BE2C (cell line): ENCODE results near the gene SGK1.
"Not testable (repeated sequence)": the region's sequence is repeated elsewhere in the genome, so short reads cannot be mapped to it uniquely, and the experiment has no call there.

Experiments
- DNase-seq: peaks from one replicate; pipeline ENCODE4 v3.0.0-alpha.2; 2020
- H3K27me3 ChIP-seq: fragments of 250-450 bp; sonication (Bioruptor Pico); 2 replicates; pipeline ENCODE4 v1.5.1; 2020; ENCODE audit warnings: mild to moderate bottlenecking
- H3K36me3 ChIP-seq: fragments of 250-450 bp; sonication (Bioruptor Pico); 2 replicates; pipeline ENCODE4 v1.5.1; 2020; ENCODE audit warnings: mild to moderate bottlenecking
- H3K4me1 ChIP-seq: fragments of 250-450 bp; sonication (Bioruptor Pico); 2 replicates; pipeline ENCODE4 v1.5.1; 2020
- H3K4me3 ChIP-seq: 2 replicates; pipeline ENCODE4 v1.5.1; 2011; ENCODE audit warnings: low read depth, low read length
- H3K9me3 ChIP-seq: fragments of 250-450 bp; sonication (Bioruptor Pico); 2 replicates; pipeline ENCODE4 v1.5.1; 2020
- TF ChIP-seq, protein P1 (sequence below): IDR thresholded peaks from 2 replicates; pipeline ENCODE4 v1.5.1; 2012; ENCODE audit warnings: mild to moderate bottlenecking, low read depth, low read length

SGK1 gene

DNA sequence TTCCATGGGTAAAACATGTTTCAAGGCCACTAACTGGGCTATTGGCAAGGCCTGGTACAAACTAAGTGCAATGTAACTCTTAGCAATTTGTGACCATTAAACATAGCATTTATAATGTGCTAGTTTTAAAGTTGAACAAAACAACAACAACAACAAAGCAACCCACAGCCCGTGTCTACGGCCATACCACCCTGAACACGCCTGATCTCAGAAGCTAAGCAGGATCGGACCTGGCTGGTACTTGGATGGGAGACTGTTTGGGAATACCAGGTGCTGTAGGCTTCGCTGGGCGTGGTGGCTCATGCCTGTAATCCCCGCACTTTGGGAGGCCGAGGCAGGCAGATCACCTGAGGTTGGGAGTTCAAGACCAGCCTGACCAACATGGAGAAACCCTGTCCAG is 61.0 kb downstream of the SGK1 start:
- DNase-seq: no peak
- no peaks in the 10 kb centered on the region for H3K9me3 ChIP-seq
- H3K4me3 ChIP-seq: no peak overlapping the region
- no peaks in the 10 kb centered on the region for H3K4me1 ChIP-seq
- H3K36me3 ChIP-seq: no peaks in the 10 kb centered on the region
- TF ChIP-seq, protein P1, sequence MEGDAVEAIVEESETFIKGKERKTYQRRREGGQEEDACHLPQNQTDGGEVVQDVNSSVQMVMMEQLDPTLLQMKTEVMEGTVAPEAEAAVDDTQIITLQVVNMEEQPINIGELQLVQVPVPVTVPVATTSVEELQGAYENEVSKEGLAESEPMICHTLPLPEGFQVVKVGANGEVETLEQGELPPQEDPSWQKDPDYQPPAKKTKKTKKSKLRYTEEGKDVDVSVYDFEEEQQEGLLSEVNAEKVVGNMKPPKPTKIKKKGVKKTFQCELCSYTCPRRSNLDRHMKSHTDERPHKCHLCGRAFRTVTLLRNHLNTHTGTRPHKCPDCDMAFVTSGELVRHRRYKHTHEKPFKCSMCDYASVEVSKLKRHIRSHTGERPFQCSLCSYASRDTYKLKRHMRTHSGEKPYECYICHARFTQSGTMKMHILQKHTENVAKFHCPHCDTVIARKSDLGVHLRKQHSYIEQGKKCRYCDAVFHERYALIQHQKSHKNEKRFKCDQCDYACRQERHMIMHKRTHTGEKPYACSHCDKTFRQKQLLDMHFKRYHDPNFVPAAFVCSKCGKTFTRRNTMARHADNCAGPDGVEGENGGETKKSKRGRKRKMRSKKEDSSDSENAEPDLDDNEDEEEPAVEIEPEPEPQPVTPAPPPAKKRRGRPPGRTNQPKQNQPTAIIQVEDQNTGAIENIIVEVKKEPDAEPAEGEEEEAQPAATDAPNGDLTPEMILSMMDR: no peak
- no peaks in the 10 kb centered on the region for H3K27me3 ChIP-seq

DNA sequence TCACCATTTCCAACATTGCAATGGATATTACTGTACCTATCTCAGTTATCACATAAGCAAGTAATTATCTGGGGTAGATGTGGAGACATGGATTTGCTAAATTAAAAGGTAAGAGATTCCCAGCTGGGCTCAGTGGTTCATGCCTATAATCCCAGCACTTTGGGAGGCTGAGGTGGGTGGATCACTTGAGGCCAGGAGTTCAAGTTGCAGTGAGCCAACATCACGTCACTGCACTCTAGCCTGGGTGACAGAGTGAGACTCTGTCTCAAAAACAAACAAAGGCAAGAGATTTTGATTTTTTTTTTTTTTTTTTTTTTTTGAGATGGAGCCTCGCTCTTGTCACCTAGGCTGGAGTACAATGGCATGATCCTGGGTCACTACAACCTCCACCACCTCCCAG is 62.6 kb downstream of the SGK1 start:
- DNase-seq, H3K4me1 ChIP-seq, H3K27me3 ChIP-seq, H3K9me3 ChIP-seq, H3K4me3 ChIP-seq, H3K36me3 ChIP-seq: not testable (repeated sequence)

DNA sequence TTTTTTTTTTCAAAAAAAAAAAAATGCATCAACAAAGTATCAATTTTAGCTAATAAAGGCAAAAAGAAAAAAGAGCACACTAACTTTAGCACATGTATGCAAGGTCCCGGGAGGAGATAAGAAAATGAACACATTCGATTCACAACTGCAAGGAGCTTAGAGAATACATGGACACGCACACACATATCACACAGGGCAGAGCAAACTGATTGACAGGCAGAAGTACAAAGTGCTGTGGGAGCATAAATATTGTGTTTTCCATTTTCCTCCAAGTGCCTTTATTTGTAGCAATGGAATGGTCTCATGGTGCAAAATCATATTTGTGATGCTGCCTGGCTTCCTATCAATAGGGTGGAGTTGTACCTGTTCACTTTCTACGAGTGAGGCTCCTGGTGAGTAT is 63.8 kb downstream of the SGK1 start:
- peaks cover 4% of the 10 kb centered on the region; the same call in 1 of the 2 replicates for H3K4me1 ChIP-seq
- H3K36me3 ChIP-seq: no peaks in the 10 kb centered on the region
- TF ChIP-seq, protein P1: no peak
- no peaks in the 10 kb centered on the region for H3K9me3 ChIP-seq
- no peaks in the 10 kb centered on the region for H3K27me3 ChIP-seq
- no peak for DNase-seq
- no peak overlapping the region for H3K4me3 ChIP-seq

DNA sequence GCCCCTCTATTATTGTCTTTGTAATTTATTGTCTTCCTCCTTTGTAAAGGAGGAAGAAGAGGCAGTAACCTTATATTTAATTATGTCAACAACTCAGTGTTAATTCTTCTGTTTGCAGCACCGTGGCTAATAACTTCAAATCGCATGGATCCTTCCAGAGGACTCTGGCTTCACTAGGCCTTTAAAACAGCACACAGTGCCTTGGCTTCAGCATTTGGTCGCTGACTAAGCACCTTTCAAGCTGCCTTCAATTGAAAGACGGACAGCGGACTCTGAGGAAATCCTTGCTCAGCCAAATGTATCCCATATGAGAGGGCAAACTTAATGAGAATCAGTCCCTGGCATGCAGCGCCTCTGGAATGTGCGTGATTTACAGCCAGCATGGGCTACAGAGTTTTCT is 64.2 kb downstream of the SGK1 start:
- Histone ChIP-seq H3K4me1 (peaks cover 4% of the 10 kb centered on the region; the same call in 1 of the 2 replicates), H3K4me3 (no peak overlapping the region), H3K36me3 (no peaks in the 10 kb centered on the region), H3K9me3 (no peaks in the 10 kb centered on the region), H3K27me3 (no peaks in the 10 kb centered on the region)
- no peak for DNase-seq
- TF ChIP-seq, protein P1: no peak

DNA sequence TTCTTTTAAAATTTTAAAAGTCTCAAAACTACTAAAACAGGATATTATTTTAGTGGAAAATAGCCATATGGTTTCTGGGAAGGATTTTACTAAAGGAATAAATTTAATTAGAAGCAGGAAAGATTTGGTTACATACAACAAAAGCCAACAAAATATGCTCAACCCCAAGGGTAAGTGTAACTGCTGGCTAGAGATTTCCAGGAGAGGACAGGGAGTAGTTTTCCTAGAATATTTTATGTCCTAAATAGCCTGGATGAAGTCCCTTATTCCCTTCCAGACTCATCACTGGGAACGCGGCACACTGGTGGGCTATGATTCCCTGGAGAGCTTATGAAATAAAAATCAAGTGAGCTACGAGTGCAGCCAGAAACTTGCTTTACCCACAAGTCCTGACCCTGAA is 66.6 kb downstream of the SGK1 start:
- Histone ChIP-seq H3K9me3 (no peaks in the 10 kb centered on the region), H3K4me3 (no peak overlapping the region), H3K27me3 (no peaks in the 10 kb centered on the region), H3K4me1 (peaks cover 4% of the 10 kb centered on the region; the same call in 1 of the 2 replicates), H3K36me3 (no peaks in the 10 kb centered on the region)
- no peak for DNase-seq
- TF ChIP-seq, protein P1: no peak

DNA sequence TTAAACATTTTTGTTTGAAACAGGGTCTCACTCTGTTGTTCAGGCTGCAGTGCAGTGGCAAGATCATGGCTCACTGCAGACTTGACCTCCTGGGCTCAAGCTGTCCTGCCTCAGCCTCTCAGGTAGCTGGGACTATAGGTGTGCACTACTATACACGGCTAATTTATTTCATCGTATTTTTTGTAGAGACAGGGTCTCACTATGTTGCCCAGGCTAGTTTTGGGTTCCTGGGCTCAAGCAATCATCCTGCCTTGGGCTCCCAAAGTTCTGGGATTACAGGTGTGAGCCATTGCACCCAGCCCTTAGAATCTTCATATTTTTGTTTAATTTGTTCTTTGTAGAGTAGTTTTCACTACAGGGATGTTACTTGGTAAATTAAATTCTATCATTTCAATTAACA is 67.1 kb downstream of the SGK1 start:
- H3K4me1 ChIP-seq: peaks cover 4% of the 10 kb centered on the region; the same call in 1 of the 2 replicates
- no peaks in the 10 kb centered on the region for H3K27me3 ChIP-seq
- H3K4me3 ChIP-seq: no peak overlapping the region
- no peaks in the 10 kb centered on the region for H3K9me3 ChIP-seq
- no peak for DNase-seq
- TF ChIP-seq, protein P1: no peak
- H3K36me3 ChIP-seq: no peaks in the 10 kb centered on the region
